GM18951 (cell line): ENCODE data around the gene UBE2I.

Experiments used
- POLR2A ChIP-seq: IDR thresholded peaks from 4 replicates; pipeline ENCODE4 v1.6.1; 2011; ENCODE audit warnings: mild to moderate bottlenecking; ENCODE audit not compliant: insufficient read length, insufficient read depth; ENCODE audit errors: extremely low read depth
- in situ Hi-C: fragments of 300-500 bp; cut with MboI; formaldehyde crosslinking; loops from one replicate; pipeline ENCODE4 v1.12.0; 2022; ENCODE audit warnings: low sequenced_read_pairs, mixed read lengths, inconsistent platforms; ENCODE audit not compliant: unreplicated experiment

UBE2I gene

DNA sequence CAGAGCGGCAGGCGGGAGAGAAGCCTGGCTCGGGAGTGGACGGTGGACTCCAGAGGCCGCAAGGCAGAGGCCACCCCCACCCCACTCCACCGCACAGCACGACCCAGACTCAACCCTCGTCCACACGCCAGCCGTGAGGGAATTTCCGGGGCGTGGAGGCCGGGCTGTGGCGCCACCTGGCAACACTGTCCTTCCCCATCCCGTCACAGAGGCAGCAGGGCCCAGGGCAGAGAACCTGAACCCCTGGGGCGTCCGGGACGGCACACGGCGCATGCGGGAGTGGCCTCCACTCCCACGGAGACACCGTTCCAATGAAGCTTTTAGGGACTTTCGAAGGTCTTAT, 65.8 kb downstream of the UBE2I start:
- in situ Hi-C loops: no loop called here
- no peak for TF ChIP-seq POLR2A

DNA sequence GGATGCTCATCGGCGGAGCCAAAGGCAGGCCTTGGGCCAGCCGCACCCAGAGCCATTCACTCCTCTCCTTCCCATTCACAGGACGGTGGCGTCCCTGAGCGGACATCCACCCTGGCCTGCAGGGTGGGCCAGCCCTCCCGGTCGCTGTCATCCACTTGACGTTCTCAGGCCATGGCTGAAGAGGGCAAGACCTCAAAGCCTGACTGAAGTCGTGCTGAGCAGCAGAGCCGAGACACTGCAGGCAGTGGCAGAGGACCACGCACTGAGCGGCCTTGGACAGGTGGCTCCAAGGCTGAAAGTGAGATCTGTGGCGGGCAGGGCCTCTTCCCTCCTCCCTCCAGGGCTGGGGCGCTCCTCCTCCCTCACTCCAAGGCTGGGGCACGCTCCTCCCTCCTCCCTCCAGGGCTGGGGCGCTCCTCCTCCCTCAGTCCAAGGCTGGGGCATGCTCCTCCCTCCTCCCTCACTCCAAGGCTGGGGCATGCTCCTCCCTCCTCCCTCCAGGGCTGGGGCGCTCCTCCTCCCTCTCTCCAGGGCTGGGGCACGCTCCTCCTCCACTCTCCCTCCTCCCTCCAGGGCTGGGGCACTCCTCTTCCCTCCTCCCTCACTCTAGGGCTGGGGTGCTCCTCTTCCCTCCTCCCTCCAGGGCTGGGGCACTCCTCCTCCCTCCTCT, 66.4 kb downstream of the UBE2I start:
- in situ Hi-C loops: no loop called here
- no peak for TF ChIP-seq POLR2A
